ENCODE data around the gene STOML2.

GRCh38 chr9:35102465-35102768, 514 bp downstream of the STOML2 start:
- TF ChIP-seq POLR2A (IDR thresholded peaks at IDR 0.05) (no peak), CTCF (IDR thresholded peaks at IDR 0.05) (no peak)
